Body of pancreas (tissue), 4 donors: ENCODE measurements around the gene PTPRD.

Source experiments
- CTCF ChIP-seq, 7 experiments: fragments of 450-650 bp in 4 of 7; fragments of 200-600 bp in 3 of 7; sonication (generic) in 3 of 7; IDR thresholded peaks; one replicate each; pipeline ENCODE4 v1.5.1; 2016 to 2019; ENCODE audit warnings: antibody characterized with exemption in 7 of 7
- POLR2A ChIP-seq, 3 donors: fragments of 450-650 bp; IDR thresholded peaks; one replicate each; pipeline ENCODE4 v1.6.1; 2016; ENCODE audit warnings: antibody characterized with exemption in 3 of 3, mild to moderate bottlenecking in 2 of 3

GRCh38 chr9:8708728-8709127, 1904.1 kb downstream of the PTPRD start:
- TF ChIP-seq POLR2A (IDR thresholded peaks at IDR 0.05): no peak
- TF ChIP-seq CTCF (IDR thresholded peaks at IDR 0.05): no peak
